Activated naive CD4-positive, alpha-beta T cell treated with anti-CD3 and anti-CD28 coated beads, Interleukin-2, amount 50 U/mL, for 72 hours (primary cell): ENCODE data around the gene FAU. TPM values are rescaled to one million over a fixed set of nuclear protein-coding genes. Genes with fewer than 3 reads are reported as not detected.

Source experiments
- ATAC-seq, 2 donors: fragments of 150-1000 bp; cut with Tn5 transposase; 2 replicates each; pipeline ENCODE4 v1.10.0; 2021; ENCODE audit warnings: mild to moderate bottlenecking in 2 of 2, moderate library complexity in 2 of 2
- DNase-seq, 2 donors: peaks; one replicate each; pipeline ENCODE4 v3.0.0; 2021 to 2022; ENCODE audit warnings: low spot score in 2 of 2
- H3K27ac Mint-ChIP-seq, 2 donors: one replicate each; pipeline ENCODE4 v1.8.0; 2022; ENCODE audit warnings: mild to moderate bottlenecking in 2 of 2, mixed read lengths in 2 of 2
- H3K36me3 Mint-ChIP-seq, 2 donors: one replicate each; pipeline ENCODE4 v1.8.0; 2022; ENCODE audit warnings: mixed read lengths in 2 of 2
- H3K9me3 Mint-ChIP-seq, 2 donors: one replicate each; pipeline ENCODE4 v1.8.0; 2022; ENCODE audit warnings: mixed read lengths in 2 of 2
- total RNA-seq, 2 donors: library from RNA; stranded (reverse); gene quantifications; one replicate each; pipeline ENCODE4 v1.2.3, GENCODE V29; 2022

Gene FAU
- total RNA-seq, 2 donors from 2014 or later = 983 to 1,040 TPM

- Mint-ChIP-seq H3K9me3 (no peaks in the 10 kb centered on the region), H3K36me3 (no peaks in the 10 kb centered on the region), H3K27ac (peak overlapping the region; percentile 21 to 87)
- ATAC-seq = no peak
- no peak for DNase-seq
Measured at GRCh38 chr11:65104628-65105027, 17.3 kb downstream of the FAU start.

DNA sequence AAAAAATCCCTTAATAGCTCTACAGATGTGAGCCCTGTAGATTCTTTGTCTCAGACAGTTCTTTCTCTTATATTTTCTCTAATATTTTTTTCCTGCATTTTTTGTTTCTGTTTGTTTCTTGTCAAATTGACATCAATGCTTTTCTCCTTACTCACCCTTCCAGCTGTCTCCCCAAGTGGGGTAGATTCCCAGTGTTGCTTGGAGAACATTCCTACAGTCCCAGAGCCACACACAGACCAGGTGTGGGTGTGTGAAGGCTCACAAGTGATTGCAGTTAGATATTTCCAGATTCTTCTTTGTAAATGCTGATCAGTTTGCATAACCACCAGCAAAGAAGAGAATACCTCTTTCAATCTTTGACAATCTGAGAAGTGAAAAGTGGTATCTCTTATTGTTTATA lies 18.5 kb downstream of the FAU start:
- H3K9me3 Mint-ChIP-seq = no peaks in the 10 kb centered on the region
- peak overlapping the region; percentile 16 to 21 for H3K27ac Mint-ChIP-seq
- ATAC-seq (no peak), DNase-seq (no peak)
- no peaks in the 10 kb centered on the region for H3K36me3 Mint-ChIP-seq

DNA sequence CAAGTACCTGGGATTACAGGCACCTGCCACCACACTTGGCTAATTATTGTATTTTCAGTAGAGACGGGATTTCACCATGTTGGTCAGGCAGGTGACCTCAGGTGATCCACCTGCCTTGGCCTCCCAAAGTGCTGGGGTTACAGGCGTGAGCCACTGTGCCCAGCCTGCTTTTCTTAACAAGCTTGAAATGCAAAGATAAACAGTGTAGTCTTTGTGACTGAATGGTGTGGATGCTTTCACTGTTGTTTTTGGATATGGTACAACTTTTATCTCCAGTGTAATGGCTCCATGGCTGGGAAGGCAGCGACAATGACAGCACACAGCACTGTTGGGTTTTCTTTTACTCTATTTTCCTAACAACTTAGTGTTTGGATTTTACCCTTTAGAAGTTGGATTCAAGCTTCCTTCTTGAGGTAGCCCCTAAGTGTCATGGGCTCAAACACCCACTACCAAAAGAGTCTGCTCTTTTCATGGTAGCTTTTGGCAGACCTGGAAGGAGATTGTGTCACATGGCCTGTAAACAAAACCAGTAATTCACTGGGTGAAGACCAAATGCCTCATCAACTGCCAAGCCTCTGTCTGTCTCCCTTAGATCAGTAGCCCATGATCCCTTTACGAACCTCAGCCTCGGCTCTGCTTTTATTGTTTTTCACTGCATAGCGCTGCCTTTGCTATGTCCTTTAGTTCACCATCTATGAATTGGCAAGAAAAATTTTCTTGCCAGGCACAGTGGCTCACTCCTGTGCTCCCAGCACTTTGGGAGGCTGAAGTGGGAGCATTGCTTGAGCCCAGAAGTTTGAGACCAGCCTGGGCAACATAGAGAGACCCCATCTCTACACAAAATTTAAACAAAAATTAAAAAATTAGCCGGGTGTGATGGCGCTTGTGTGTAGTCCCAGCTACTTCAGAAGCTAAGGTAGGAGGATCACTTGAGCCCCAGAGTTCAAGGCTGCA lies 19.5 kb downstream of the FAU start:
- Mint-ChIP-seq H3K36me3 (no peaks in the 10 kb centered on the region), H3K27ac (peak overlapping the region in 1 of 2 donors; percentile 16), H3K9me3 (no peaks in the 10 kb centered on the region)
- DNase-seq (no peak), ATAC-seq (no peak)

GRCh38 chr11:65100674-65101350 lies 21.1 kb downstream of the FAU start:
- no peak for ATAC-seq
- no peak for DNase-seq
- Mint-ChIP-seq H3K27ac (peak overlapping the region in 1 of 2 donors; percentile 7), H3K9me3 (no peaks in the 10 kb centered on the region), H3K36me3 (no peaks in the 10 kb centered on the region)

DNA sequence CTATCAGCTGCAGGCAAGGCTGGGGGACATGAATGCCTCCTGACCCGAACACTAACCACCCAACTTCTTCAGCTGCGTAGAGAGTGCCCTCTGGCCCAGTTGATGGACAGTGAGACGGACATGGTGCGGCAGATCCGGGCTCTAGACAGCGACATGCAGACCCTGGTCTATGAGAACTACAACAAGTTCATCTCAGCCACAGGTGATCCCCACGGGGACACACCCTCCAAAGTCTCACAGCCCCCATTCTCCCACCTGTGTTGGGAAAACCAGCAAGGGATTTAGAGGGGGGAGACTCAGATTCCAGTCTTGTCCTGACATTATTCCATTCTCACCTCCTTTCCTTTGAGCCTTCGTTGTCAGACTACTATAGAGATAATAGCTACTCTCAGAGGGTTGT lies 25.0 kb downstream of the FAU start:
- no peaks in the 10 kb centered on the region for H3K36me3 Mint-ChIP-seq
- ATAC-seq (no peak), DNase-seq (no peak)
- H3K27ac Mint-ChIP-seq = peak overlapping the region; percentile 50 to 87
- H3K9me3 Mint-ChIP-seq = no peaks in the 10 kb centered on the region

DNA sequence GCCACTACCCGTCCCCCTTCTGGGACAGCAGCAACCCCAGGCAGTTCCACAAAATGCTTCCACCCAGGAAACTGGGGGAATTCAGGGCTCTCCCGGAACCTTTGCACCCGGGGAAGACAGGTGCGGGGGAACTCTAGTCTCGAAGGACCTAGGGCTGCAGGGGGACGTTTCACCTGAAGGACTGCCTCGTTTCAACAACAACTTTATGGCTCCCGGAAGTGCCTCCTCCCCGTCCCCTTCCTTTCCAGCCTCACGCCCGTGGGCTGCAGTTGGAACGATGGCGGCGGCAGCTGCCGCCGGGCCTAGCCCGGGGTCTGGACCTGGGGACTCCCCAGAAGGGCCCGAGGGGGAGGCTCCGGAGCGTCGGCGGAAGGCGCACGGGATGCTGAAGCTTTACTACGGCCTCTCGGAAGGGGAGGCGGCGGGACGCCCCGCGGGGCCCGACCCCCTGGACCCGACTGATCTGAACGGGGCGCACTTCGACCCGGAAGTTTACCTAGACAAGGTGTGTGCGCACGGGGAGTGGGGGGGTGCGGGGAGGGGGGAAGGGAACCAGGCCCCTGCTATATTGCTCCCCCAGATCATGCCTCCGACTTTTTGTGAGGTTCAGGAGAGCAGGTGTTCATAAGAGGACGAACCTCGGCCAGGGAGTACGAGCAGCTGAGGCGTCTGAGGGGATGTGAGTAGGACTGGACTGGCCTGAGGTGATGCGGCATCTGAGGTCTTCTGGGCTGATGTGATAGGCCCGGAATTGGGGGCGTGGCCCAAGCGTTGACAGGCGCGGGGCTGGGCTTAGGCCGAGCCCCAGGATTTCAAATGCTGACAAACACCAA lies 25.7 kb downstream of the FAU start, which contains the start of gene VPS51:
Gene VPS51, plus strand, starts transcription at position 241 of the 833 bp plus-strand sequence. Its CDS starts 37 bp downstream, at position 278.
- Mint-ChIP-seq H3K27ac (peak within 1 kb of the TSS; percentile 87 to 98), H3K9me3 (no peaks in the 10 kb centered on the region), H3K36me3 (no peaks in the 10 kb centered on the region)
- peak; percentile 96 to 100 for ATAC-seq
- DNase-seq = peak; percentile 86 to 89

GRCh38 chr11:65095427-65095826 lies 26.5 kb downstream of the FAU start:
- Mint-ChIP-seq H3K9me3 (no peaks in the 10 kb centered on the region), H3K27ac (peak overlapping the region; percentile 87 to 98), H3K36me3 (no peaks in the 10 kb centered on the region)
- no peak for ATAC-seq
- DNase-seq = no peak

DNA sequence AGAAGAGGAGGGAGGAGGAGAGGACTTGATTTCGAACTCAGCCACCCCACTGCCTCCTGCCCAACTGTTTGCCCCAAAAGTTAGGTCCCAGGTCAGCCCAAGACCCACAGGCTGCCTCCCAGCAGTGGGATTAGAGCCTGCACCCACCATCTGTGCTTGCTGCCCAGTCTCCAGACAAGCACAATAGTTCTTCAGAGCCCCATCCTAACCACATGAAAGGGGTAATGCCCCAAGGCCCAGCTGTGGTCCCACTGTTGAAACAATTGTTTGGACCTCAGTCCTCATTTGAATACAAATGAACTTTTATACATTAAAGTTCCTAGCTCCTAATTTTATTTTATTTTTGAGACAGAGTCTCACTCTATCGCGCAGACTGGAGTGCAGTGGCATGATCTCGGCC lies 31.3 kb downstream of the FAU start:
- DNase-seq (no peak), ATAC-seq (no peak)
- Mint-ChIP-seq H3K9me3 (no peaks in the 10 kb centered on the region), H3K36me3 (peaks cover 3 to 8% of the 10 kb centered on the region in 2 donors), H3K27ac (no peak overlapping the region)

DNA sequence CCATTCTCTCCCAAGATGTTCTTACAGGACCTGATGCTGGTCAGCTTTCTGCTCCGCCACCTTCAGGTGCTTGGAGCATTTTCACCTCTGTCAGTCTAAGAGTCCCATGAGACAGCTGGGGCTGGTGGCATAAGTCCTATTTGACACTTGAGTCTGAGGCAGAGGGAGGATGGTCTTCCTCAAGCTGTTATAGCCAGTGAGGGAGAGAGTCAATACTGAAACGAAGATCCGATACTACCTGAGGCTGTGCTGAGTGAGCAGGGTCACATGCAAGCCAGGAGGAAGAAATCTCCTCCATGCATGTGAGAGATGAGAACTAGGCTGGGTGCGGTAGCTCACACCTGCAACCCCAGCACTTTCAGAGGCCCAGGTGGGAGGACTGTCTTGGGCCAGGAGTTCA lies 32.3 kb downstream of the FAU start:
- DNase-seq (no peak), ATAC-seq (no peak)
- Mint-ChIP-seq H3K36me3 (peaks cover 8% of the 10 kb centered on the region in 2 donors), H3K27ac (no peak overlapping the region), H3K9me3 (no peaks in the 10 kb centered on the region)

GRCh38 chr11:65087827-65088226 lies 34.1 kb downstream of the FAU start:
- Mint-ChIP-seq H3K36me3 (peaks cover 26% of the 10 kb centered on the region in 2 donors), H3K27ac (no peak overlapping the region), H3K9me3 (no peaks in the 10 kb centered on the region)
- DNase-seq (no peak), ATAC-seq (no peak)

GRCh38 chr11:65087216-65087615 lies 34.7 kb downstream of the FAU start:
- no peak overlapping the region for H3K27ac Mint-ChIP-seq
- H3K36me3 Mint-ChIP-seq = peaks cover 32% of the 10 kb centered on the region in 2 donors
- ATAC-seq = no peak

DNA sequence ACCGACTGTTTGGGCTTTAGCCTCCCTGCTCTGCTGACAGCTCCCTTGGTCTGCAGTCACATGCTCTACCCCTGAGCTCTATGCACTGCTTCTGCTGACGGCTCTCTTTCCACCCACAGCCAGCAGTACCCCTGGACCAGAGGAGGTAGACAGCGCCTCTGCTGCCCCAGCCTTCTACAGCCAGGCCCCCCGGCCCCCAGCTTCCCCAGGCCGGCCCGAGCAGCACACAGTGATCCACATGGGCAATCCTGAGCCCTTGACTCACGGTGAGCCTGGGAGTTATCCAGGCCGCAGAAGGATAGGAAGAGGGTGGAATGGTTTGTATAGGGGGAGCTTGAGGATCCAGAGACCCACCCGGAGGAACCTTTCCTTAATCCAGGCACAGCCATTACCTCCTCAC lies 35.1 kb downstream of the FAU start:
- DNase-seq (no peak), ATAC-seq (no peak)
- Mint-ChIP-seq H3K36me3 (peaks cover 35 to 36% of the 10 kb centered on the region in 2 donors), H3K9me3 (no peaks in the 10 kb centered on the region), H3K27ac (peak overlapping the region in 1 of 2 donors; percentile 86)

More at GRCh38 chr11:65087216-65087615, 34.7 kb downstream of the FAU start:
- no peak for DNase-seq
- H3K9me3 Mint-ChIP-seq = no peaks in the 10 kb centered on the region

- Mint-ChIP-seq H3K27ac (peak overlapping the region; percentile 99 to 100), H3K9me3 (no peaks in the 10 kb centered on the region), H3K36me3 (peaks cover 42 to 48% of the 10 kb centered on the region in 2 donors)
- DNase-seq = no peak
- ATAC-seq = no peak
Measured at GRCh38 chr11:65085446-65085845, 36.5 kb downstream of the FAU start.

DNA sequence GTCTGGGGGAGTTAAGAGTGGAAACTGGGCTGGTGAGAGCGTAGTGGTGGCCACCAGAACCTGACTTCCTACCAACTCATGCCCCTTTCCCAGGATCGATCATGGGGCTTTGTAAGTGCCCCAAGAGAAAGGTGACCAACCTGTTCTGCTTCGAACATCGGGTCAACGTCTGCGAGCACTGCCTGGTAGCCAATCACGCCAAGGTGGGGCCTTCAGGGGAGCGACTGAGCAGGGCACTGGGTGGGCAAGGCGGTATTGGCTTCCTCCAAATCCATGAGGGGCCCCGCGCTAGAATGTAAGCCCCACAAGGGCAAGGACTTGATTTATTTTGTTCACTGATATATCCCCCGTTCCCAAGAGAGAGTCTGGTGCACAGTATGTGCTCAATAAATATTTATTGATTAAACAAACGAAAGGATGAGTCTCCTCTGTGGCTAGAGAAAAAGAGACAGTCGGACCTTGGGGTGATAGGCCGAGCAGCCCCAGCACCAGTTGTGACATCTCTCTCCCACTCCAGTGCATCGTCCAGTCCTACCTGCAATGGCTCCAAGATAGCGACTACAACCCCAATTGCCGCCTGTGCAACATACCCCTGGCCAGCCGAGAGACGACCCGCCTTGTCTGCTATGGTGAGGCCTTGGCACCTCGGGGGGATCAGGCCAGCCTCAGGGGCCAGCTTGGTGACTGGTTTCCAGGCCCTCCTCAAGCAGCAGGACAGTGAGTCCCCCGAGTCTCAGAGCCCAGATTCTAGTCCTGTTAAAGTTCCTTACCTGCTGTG lies 37.1 kb downstream of the FAU start:
- peaks cover 46 to 51% of the 10 kb centered on the region in 2 donors for H3K36me3 Mint-ChIP-seq
- no peak for DNase-seq
- ATAC-seq = no peak
- no peaks in the 10 kb centered on the region for H3K9me3 Mint-ChIP-seq
- H3K27ac Mint-ChIP-seq = peak overlapping the region; percentile 99 to 100

DNA sequence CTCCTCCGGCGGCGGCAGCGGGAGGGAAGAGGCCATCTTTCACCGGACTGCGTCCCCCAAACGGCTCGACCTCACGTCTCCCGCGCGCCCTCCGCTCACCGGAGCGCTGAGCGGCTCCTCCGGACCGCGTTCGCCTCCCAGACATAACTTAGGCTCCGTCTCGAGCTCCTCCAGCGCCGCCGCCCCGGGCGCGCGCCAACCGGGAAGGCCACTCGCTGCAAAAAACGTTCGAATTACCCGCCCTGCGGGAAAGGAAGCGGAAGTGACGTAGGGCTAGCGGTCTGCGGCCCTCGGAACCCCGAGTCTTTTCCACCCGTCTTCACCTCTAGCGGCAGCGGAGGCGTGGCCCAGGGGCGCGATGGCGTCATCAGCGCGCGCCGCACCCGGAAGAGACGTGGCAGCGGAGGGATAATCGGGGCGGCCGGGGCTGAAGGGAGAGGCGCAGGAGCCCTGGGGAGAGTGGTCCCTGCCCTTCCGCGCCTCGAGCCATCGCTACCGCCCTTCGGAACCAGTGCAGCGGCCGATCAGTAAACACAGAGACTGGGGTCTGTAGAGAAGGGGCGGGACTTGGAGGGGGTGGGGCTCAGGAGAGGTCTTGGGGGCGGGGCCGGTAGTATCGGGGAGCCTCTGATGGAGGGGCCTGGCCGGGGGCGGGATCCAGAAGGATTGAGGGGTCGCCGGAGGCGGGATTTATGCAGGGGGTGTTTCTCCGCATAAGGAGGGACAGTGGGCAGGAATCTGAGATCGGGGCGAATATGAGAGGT lies 37.9 kb downstream of the FAU start, which contains the start of the genes CDCA5 and ZFPL1:
Gene CDCA5, minus strand, starts transcription at position 207 of the 764 bp plus-strand sequence. Its CDS starts 62 bp downstream, at position 145.
Gene ZFPL1, plus strand, starts transcription at position 389 of the 764 bp plus-strand sequence. CDS start 477 bp downstream, outside the sequence.
- Mint-ChIP-seq H3K9me3 (no peaks in the 10 kb centered on the region), H3K36me3 (peaks cover 50 to 52% of the 10 kb centered on the region in 2 donors), H3K27ac (peak within 1 kb of the TSS; percentile 99 to 100)
- DNase-seq (peak; percentile 97 to 98), ATAC-seq (peak; percentile 90 to 97)
